SW480 (cell line): ENCODE results near the gene TMEM74B.
"Not testable (repeated sequence)": the region's sequence is repeated elsewhere in the genome, so short reads cannot be mapped to it uniquely, and the experiment has no call there.

ENCODE experiments used
- DNase-seq: peaks from one replicate; pipeline ENCODE4 v3.0.0-alpha.2; 2016; ENCODE audit warnings: low spot score

Gene TMEM74B

GRCh38 chr20:1184638-1185315, at the start of gene TMEM74B:
Gene TMEM74B (minus strand): TSS chr20:1184981. CDS start chr20:1183801, 1,180 bp downstream.
- no peak for DNase-seq

DNA sequence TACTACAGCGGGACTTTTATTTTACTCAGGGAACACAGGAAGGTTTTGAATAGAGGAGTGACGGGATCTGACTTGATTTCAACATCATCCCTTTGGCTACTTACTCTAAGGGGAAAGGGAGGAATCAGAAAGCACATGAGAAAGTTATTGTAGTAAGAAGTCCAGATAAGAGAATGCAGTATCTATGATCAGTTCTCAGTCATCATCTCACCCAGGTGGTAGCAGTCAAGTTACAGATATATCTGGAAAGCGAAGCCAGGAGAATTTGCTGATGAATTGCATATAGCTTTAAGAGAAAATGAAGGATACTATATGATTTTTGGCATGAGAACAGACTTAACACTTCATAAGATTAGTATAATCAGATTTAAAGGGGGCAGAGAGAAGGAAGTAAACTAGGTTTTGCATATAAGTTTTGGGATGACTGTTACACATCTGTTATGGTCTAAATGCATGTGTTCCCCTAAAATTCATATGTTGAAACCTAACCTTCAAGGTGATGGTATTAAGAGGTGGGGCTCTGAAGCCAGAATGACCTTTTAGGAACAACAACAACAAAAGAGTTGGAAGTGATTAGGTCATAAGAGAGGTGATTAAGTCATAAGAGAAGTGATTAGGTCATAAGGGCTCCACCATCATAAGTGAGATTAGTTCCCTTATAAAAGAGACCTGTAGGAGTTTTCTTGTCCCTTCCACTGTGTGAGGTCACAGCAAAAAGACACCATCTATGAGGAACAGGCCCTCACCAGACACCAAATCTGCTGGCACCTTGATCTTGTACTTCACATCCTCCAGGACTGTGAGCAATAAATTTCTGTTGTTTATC, 47.7 kb upstream of the TMEM74B start:
- no peak for DNase-seq

DNA sequence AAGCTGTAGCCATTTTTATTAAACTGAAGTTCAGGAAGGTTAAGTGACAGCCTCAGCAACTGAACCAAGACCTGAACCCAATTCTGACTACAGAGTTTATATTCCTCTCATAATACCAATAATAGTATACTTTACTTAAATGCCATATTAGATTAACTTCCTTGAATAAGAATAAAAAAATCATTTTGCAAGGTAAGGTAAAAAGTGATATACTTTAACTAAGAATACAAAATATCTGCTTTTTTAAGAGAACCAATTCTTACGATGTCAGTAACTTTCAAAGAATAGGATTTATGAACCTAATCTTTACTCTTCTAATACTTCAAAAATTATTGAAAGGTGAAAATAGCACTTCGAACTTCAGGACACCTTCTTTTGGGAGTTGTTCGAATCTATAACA, 44.8 kb upstream of the TMEM74B start:
- no peak for DNase-seq

GRCh38 chr20:1225783-1226654, 41.2 kb upstream of the TMEM74B start, which contains the start of gene RAD21L1:
Gene RAD21L1 (plus strand): TSS chr20:1226044. CDS start chr20:1228454, 2,410 bp downstream.
- DNase-seq: no peak

GRCh38 chr20:1225263-1225782, 40.5 kb upstream of the TMEM74B start:
- peak; percentile 79 for DNase-seq

- DNase-seq: no peak
These were observed 39.6 kb upstream of the TMEM74B start for GRCh38 chr20:1224205-1224890.

DNA sequence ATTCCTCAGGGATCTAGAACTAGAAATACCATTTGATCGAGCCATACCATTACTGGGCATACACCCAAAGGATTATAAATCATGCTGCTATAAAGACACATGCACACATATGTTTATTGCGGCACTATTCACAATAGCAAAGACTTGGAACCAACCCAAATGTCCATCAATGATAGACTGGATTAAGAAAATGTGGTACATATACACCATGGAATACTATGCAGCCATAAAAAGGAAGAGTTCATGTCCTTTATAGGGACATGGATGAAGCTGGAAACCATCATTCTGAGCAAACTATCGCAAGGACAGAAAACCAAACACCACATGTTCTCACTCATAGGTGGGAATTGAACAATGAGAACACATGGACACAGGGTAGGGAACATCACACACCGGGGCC, 38.0 kb upstream of the TMEM74B start:
- DNase-seq: not testable (repeated sequence)

DNA sequence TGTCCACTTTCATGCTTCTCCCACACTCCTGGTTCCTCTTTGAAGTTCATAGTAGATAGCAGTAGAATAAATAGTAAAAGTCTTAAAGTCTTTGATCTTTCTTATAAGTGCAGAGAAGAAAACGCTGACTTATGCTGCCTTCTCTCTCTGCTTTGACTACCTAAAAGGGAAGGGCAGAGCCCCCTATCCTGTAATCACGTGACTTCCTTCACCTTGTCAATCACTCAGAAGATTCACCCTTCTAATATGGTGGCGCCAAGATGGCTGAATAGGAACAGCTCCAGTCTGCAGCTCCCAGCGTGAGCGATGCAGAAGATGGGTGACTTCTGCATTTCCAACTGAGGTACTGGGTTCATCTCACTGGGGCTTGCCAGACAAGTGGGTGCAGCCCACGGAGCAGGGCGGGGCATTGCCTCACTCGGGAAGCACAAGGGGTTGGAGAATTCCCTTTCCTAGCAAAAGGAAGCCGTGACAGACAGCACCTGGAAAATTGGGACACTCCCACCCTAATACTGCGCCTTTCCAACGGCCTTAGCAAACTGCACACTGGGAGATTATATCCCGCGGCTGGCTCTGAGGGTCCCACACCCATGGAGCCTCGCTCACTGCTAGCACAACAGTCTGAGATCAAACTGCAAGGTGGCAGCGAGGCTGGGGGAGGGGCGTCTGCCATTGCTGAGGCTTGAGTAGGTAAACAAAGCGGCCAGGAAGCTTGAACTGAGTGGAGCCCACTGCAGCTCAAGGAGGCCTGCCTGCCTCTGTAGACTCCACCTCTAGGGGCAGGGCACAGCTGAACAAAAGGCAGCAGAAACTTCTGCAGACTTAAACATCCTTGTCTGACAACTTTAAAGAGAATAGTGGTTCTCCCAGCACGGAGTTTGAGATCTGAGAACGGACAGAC, 32.0 kb upstream of the TMEM74B start:
- not testable (repeated sequence) for DNase-seq

- DNase-seq: no peak
These were observed 30.8 kb upstream of the TMEM74B start for GRCh38 chr20:1215386-1216170.

- DNase-seq: no peak
These were observed 30.1 kb upstream of the TMEM74B start for GRCh38 chr20:1214838-1215261.

GRCh38 chr20:1212607-1213396, 28.0 kb upstream of the TMEM74B start:
- DNase-seq: peak; percentile 83

DNA sequence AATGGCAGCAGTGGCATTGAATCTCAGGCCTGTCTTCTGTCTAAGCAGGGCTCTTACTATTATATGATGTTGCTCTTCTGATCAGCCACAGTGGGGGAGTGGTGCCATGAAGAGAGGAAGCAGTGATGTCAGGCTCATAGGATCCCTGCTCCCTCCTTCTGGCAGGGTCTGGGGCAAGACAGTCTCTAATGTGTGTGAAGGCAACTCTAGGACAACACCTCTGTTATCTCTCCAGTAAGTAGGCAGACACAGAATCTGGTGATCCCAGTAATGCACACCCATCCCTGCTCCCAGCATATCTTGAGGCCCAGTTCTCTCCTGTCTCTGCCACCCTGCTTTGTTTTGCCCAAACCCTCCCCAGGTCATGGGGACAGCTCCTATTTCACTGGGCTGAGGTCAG, 27.2 kb upstream of the TMEM74B start:
- no peak for DNase-seq

DNA sequence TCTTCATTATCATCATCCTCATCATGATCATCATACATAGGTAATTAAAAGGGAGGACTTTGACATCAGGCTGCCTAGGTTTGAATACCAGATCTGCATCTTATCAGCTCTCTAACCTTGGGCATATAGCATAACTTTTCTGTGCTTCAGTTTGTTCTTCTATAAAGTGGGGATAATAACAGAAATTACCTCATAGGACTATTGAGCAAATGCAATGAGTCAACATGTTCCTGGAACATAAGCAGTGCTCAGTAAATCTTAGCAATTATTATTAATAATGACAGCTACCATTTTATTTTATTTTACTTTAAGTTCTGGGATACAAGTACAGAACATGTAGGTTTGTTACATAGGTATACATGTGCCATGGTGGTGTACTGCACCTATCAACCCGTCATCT, 25.7 kb upstream of the TMEM74B start:
- DNase-seq: no peak

- no peak for DNase-seq
These were observed 24.9 kb upstream of the TMEM74B start for GRCh38 chr20:1209447-1210387.

- no peak for DNase-seq
These were observed 22.6 kb upstream of the TMEM74B start for GRCh38 chr20:1207293-1207878.

- no peak for DNase-seq
These were observed 21.8 kb upstream of the TMEM74B start for GRCh38 chr20:1206366-1207148.
